GM18868 (cell line): Measurements from ENCODE around the gene FHIT.
"Not testable (repeated sequence)": the region's sequence is repeated elsewhere in the genome, so short reads cannot be mapped to it uniquely, and the experiment has no call there.

Source experiments
- ATAC-seq: cut with Tn5 transposase; IDR thresholded peaks from one replicate; pipeline ENCODE4 v1.9.1; 2021; ENCODE audit warnings: mild to moderate bottlenecking, moderate library complexity; ENCODE audit not compliant: unreplicated experiment

The FHIT gene

DNA sequence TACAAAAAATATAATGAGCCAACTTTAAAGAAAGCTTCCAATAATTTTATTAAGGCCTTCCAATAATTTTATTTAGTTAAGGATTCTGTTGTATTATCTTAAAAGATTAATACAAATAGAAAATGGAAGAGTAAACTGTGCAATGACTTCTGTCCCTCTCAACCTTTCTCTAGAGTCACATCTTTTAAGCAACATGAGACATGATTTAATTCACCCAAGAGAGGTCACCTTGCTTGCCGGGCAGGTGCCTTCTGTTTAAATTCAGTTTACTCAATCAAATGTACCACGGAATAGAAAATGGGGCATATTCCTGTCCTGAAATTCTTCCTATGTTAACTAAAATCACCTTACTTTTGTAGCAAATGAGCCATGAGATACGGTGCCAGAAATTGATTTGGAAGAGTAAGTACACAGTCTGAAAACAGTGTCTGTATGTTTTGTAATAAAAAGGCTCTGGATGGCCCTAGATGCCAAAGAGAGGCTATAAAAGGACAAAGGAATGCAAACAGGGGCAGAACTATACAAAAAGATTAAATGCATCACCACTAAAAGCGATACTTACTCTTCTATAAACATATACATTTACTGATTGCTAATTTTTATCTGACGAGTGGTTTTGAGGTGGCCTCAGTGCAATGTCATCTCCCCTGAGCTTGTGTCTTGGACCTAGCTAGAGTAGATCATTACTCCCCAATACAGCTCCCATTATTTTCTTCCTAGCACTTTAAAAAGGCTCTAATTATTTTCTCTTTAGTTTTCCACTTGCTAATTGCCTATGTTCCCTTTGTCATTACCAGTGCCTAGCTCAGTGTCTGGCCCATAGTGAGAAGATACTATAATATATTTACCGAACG, 134.0 kb downstream of the FHIT start:
- ATAC-seq: no peak

GRCh38 chr3:61114316-61114953, 136.8 kb downstream of the FHIT start:
- ATAC-seq: no peak

GRCh38 chr3:61111825-61112224, 139.4 kb downstream of the FHIT start:
- no peak for ATAC-seq

DNA sequence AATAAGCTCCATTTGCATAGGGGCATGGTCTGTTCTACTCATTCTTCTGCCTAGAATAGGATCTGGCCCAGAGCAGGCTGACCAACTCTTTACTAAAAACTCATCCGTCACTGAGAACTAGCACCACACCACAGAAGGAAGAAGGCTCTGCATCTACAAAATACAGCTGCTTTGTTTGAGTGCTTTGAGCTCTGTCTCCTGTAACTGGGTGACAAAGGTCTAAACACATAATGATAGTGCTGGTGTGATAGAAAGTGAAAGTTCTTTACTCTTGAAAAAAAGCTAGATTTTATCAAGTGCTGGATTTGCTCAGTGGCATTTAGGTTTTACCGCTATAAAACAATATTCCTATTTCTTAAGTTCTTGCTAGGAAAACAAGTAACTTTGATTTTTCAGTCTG, 140.7 kb downstream of the FHIT start:
- no peak for ATAC-seq

GRCh38 chr3:61108247-61109019, 142.8 kb downstream of the FHIT start:
- ATAC-seq: no peak

DNA sequence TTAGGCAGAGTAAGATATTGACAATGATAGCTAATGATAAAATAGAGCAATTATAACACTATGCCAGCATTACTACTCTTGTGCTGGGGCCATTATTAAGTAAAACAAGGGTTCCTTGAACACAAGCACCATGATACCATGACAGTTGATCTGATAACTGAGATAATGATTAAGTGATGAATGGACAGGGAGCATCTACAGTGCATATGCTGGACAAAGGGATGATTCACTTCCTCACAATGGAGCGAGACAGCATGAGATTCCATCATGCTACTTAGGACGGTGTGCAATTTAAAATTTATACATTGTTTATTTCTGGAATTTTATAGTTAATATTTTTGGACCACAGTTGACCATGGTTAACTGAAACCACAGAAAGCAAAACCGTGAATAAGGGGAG, 156.6 kb downstream of the FHIT start:
- no peak for ATAC-seq

- no peak for ATAC-seq
Observed at GRCh38 chr3:61093364-61093763, 157.9 kb downstream of the FHIT start.

- ATAC-seq: no peak
Observed at GRCh38 chr3:61092870-61093269, 158.4 kb downstream of the FHIT start.

GRCh38 chr3:61090389-61091169, 160.7 kb downstream of the FHIT start:
- no peak for ATAC-seq

- ATAC-seq: no peak
Observed at GRCh38 chr3:61087465-61087864, 163.8 kb downstream of the FHIT start.

- no peak for ATAC-seq
Observed at GRCh38 chr3:61081554-61081953, 169.7 kb downstream of the FHIT start.

- no peak for ATAC-seq
Observed at GRCh38 chr3:61080737-61081445, 170.4 kb downstream of the FHIT start.

DNA sequence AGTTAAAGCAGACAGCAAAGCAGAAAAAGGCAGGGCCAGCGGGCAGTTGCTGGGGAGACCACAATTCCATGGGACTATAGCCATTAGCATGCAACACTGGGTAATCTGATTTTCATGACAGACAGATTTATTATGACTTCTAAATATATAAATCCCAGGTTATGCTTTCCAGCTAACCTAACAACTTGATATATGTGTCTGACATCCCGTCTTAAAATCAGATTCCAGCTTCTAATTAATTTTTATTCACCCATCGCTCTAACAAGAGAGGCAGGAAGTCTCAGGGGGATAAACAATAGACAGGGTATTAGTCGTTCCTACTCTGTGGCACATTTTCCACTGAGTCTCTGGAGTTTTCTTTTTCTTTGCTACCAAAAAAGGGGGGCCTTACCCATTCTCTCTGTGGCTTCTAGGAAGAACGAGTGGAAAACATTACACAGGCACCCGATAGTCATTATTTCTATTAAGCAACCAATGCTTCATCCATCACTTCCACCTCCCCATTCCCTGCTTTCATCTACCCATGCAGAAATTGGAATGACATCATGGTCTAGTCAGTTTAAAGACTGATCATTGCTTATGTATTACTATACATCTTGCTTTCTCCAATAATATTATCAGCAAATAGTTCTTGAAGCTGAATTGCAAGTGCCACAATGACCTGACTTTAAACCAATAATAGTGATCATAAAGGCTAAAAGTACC, 173.1 kb downstream of the FHIT start:
- ATAC-seq: no peak

GRCh38 chr3:61077551-61077950, 173.7 kb downstream of the FHIT start:
- ATAC-seq: no peak

DNA sequence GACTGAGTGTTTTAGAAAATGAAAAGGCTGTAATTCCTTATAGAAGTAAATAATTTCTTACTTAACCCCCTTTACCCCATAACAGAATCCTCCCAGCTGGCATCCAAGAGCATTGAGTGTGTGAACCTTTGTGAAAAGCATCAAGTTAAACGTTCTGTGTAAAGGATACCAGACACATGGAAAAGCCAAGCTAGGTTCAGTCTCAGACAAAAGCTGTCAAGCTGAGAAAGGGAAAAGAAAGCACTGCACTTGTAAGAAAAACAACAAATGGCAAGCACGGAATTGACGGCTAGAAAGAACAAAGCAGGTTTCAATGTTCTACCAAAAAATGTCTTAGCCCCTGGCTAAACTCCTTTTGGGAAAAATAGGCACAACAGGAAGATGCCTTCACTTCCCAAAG, 176.5 kb downstream of the FHIT start:
- ATAC-seq: no peak

DNA sequence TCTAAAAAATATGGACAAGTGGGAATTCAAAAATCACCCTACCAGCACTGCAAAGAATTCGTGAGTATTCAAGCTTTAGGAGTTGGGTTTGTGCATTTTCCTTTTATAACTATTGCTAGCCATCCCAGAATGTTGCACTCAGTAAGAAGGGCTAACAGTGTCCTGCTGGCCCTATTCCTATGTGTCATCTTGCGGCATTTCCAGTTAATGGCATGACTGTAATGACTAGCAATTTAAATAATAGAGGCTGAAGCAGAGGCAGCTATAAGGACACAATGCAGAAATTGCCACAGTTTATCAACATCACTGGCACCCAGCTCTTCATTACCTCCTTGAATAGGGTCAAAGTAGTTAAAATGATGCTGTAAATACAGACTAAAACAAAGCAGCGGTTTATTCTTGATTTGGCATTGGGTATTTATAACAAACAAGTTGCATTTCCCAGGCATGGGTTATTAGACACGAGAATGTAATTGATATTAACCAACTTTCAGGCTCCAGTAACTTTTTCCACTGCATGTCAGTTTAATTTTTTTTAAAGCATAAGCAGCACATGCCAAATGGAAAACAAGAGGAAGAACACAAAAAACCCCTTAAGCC, 177.6 kb downstream of the FHIT start:
- ATAC-seq: no peak

DNA sequence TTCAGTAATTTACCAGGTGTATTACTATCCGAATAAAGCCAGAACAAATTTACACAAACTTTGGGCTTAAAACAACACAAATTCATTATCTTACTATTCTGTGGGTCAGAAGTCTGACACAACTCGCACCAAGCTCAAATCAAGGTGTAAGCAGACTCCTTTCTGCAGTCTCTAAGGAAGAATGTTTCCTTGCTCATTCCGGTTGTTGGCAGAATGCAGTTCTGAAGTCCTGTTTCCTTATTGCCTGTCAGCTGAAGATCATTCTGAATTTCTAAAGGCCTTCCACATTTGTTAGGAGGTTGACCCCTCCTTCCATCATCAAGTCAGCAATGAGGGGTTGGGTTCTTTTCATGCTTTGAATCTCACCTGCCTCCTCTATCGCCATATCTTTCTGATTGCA, 183.2 kb downstream of the FHIT start:
- no peak for ATAC-seq

GRCh38 chr3:61066800-61067199, 184.5 kb downstream of the FHIT start:
- no peak for ATAC-seq

- ATAC-seq: not testable (repeated sequence)
Observed at GRCh38 chr3:61066222-61066621, 185.0 kb downstream of the FHIT start.
